Stimulated activated effector memory CD8-positive, alpha-beta T cell treated with anti-CD3 and anti-CD28 coated beads, Interleukin-12 subunit alpha, Interleukin-12 subunit beta, amount 100 ng/mL, for 72 hours (primary cell): ENCODE measurements around the gene RAB1A.

ENCODE experiments used
- ATAC-seq: fragments of 150-1000 bp; cut with Tn5 transposase; 2 replicates; pipeline ENCODE4 v1.10.0; 2021
- DNase-seq, 2 donors: peaks; one replicate each; pipeline ENCODE4 v3.0.0; 2021 to 2022; ENCODE audit warnings: low spot score in 2 of 2
- H3K27ac Mint-ChIP-seq: one replicate; pipeline ENCODE4 v1.8.0; 2022; ENCODE audit warnings: mild to moderate bottlenecking, mixed read lengths
- H3K36me3 Mint-ChIP-seq: one replicate; pipeline ENCODE4 v1.8.0; 2022; ENCODE audit warnings: mild to moderate bottlenecking, mixed read lengths
- H3K4me1 Mint-ChIP-seq: one replicate; pipeline ENCODE4 v1.8.0; 2022; ENCODE audit warnings: mixed read lengths
- H3K4me3 Mint-ChIP-seq: one replicate; pipeline ENCODE4 v1.8.0; 2022; ENCODE audit warnings: mild to moderate bottlenecking, mixed read lengths
- H3K9me3 Mint-ChIP-seq: one replicate; pipeline ENCODE4 v1.8.0; 2022; ENCODE audit warnings: mixed read lengths

RAB1A gene

DNA sequence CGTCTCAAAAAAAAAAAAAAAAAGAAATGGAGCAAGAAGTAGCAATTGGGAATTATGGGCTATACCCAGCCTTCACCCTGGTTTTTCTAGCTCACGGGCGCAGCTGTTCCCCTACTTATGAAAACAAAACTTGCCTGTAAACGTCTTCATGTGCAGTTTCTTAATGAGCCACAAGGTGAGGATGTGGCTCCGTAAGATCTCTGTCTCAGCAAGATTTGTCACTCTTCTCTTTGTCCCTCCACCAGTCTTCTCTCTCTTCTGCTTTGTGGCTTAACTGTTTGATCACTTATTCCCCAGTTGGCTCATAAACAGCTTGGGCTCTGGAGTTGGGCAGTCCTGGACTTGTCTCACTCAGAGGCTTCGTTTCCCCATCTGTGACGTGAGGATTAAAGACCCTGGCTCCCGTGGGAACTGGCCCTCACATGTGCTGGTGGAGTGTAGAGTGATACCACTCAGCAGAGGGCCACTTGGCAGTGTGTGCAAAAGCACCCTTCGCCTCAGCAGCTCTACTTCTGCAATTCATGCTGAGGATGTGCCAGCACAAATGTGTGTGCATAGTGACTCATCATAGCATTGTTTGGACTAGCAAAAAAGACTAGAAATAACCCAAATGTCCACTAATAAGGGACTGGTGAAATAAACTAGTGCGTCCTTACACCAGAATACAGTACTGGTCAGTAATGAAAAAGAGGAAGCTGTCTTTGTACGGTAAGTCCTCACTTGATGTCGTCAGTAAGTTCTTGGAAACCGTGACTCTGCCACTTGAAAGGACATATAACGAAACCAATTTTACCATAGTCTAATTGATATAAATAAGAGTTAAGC is 65.0 kb downstream of the RAB1A start:
- Mint-ChIP-seq H3K4me1 (peaks cover 27% of the 10 kb centered on the region), H3K4me3 (no peak overlapping the region), H3K9me3 (no peaks in the 10 kb centered on the region), H3K36me3 (peaks cover 9% of the 10 kb centered on the region), H3K27ac (peak overlapping the region; percentile 77)
- ATAC-seq (peak; percentile 85), DNase-seq (peak in 1 of 2 donors; percentile 64)

DNA sequence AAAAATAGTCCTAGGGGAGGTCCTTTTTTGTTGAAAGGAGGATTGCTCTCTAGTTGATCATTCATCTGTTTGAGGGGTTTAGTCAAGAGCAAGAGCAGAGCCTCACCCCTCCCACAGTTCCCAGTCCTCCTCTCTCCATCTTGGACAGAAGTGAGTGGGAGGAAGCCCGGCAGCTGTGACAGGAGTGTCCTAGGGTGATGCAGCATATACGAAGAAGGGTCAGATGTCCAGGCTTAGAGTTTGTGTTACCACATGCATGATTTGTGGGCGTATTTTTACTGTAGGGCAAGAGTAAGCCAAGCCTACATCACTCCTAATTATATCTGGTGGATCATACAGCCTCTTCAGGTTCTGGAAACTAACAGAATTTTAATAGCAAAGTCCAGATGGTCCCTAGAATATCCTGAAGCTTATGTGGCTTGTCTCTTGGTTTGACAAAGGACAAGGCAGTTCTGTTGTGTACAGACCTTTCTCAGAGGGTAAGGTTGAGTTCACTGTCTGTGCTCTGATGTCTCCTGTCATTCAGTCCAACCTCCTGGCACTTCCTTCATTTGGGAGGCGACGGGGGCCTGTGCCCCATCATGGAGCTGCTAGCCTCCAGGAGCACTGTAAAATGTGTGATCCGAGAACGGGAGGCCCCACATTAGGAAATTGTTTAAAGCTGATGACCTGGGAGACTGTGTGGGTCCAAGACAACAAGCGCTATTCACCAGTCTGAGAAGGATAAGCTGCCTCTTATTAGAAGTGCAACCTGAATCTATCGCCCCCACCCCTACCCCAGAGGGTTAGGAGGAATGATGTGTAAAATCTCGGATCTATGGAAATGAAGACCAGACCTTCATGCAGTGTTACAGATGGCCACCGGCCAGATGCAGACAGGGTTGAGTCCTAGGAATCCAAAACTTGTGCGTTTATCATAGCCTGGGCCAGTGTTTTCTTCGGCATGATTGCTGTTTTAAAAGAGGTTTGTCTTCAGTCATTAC is 66.8 kb downstream of the RAB1A start:
- ATAC-seq (no peak), DNase-seq (no peak)
- H3K4me3 Mint-ChIP-seq = no peak overlapping the region
- H3K4me1 Mint-ChIP-seq = peaks cover 27% of the 10 kb centered on the region
- no peaks in the 10 kb centered on the region for H3K9me3 Mint-ChIP-seq
- H3K27ac Mint-ChIP-seq = no peak overlapping the region
- H3K36me3 Mint-ChIP-seq = peaks cover 4% of the 10 kb centered on the region

DNA sequence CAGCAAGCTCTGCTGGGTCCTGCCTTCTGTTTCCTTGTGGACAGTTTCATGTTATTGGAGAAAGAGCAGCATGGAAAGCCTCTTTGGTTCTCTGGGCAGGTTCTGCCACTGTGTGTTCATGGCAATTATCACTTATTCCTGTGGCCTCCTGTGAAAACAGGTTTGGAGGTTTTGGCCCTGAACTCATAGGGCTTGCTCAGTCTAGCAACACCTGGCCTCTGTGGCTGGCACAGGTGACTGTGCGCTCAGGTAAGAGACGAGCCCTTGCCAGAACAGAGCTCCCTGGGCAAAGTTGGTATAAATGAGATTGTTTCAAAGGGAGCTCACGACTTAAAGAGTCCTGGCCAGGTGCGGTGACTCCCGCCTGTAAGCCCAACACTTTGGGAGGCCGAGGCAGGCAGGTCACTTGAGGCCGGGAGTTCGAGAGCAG is 68.0 kb downstream of the RAB1A start:
- Mint-ChIP-seq H3K36me3 (peaks cover under 1% of the 10 kb centered on the region), H3K4me1 (peaks cover 30% of the 10 kb centered on the region), H3K4me3 (no peak overlapping the region), H3K27ac (no peak overlapping the region), H3K9me3 (no peaks in the 10 kb centered on the region)
- no peak for DNase-seq
- no peak for ATAC-seq

DNA sequence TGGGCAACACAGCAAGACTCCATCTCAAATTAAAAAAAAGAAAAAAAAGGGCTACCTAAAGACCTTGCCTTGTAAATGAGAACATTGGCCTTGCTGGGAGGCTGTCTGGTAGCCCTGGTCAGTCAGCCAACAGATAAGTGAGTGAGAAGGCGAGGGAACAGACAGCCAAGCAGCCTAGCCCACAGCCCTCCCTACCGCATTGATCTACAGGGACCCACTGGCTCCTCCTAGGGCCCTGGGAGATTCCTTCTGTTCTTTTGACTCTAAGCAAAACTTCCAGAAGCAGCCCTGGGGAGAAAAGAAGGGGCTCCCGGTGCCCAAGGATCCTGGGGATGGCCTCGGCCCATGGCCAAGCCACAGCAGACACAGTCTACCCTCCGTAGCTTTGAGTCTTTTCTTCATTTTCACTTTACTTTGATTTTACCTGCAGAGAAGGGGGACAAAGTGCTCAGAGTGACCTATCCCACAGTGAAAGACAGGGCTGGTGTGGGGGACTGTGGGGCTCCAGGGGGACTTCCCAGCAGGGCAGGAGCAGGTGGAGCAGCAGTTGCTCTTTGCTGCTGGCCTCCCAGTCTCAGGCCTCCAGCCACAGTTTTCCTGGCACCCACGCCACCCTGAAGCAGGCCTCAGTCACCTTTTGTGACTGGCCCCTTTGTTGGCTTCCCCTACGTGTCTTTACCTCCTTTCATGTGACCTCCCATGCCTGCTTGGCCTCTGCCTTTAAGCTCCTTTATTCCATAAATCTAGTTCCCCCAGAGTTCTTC is 68.6 kb downstream of the RAB1A start:
- Mint-ChIP-seq H3K9me3 (no peaks in the 10 kb centered on the region), H3K27ac (no peak overlapping the region), H3K36me3 (no peaks in the 10 kb centered on the region), H3K4me3 (no peak overlapping the region), H3K4me1 (peaks cover 32% of the 10 kb centered on the region)
- DNase-seq (no peak), ATAC-seq (no peak)

DNA sequence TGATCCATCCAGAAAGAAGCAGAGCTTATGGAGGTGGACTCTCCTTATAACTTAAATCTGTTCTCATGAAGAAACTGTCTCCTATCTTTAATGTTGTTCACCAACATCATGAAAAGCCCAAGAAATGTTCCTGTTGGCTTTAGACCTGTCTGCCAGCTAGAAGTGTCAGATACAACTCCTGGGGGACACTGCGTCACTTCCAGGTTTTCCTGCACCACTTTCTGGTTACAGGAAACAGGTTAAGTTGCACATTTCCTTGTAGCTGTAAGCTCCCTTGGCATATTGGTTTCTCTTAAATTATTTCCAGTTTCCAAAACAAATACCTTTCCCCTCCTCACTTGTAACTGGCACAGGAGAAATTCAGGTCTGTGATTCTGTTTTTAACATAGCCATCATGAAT is 70.8 kb downstream of the RAB1A start:
- ATAC-seq (no peak), DNase-seq (no peak)
- Mint-ChIP-seq H3K4me1 (peaks cover 40% of the 10 kb centered on the region), H3K9me3 (no peaks in the 10 kb centered on the region), H3K27ac (no peak overlapping the region), H3K36me3 (peaks cover 5% of the 10 kb centered on the region), H3K4me3 (no peak overlapping the region)

DNA sequence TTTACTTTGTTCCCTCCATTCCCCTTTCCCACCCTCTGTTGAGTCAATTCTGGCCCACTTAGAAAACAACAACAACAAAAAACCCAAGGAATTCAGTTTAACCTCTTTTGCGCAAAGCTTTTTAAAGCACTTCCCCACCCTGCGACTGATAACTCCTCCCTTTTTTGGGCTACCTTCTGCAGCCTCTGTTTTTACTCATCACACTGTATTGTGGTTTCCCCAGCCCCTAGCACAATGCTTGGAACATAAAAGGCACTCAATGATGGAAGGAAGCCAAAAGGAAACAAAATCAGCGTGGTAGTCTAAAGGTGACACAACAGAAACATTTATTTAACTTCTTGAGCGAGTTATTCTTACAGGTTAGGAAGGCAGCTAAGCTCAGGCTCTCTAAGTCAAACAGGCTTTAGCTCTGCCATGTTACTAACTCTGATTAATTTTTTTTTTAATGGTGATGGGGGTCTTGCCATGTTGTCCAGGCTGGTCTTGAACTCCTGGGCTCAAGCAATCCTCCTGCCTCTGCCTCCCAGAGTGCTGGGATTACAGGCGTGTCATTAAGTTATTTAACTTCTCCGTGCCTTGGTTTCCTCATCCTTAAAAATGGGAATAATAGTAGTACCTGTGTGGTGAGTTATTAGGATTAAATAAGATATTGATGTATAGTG is 72.4 kb downstream of the RAB1A start:
- peaks cover 5% of the 10 kb centered on the region for H3K36me3 Mint-ChIP-seq
- H3K4me1 Mint-ChIP-seq = peaks cover 51% of the 10 kb centered on the region
- peak overlapping the region; percentile 10 for H3K27ac Mint-ChIP-seq
- ATAC-seq = peak; percentile 70
- H3K4me3 Mint-ChIP-seq = peak overlapping the region; percentile 92
- peak in 1 of 2 donors; percentile 72 for DNase-seq
- H3K9me3 Mint-ChIP-seq = no peaks in the 10 kb centered on the region

DNA sequence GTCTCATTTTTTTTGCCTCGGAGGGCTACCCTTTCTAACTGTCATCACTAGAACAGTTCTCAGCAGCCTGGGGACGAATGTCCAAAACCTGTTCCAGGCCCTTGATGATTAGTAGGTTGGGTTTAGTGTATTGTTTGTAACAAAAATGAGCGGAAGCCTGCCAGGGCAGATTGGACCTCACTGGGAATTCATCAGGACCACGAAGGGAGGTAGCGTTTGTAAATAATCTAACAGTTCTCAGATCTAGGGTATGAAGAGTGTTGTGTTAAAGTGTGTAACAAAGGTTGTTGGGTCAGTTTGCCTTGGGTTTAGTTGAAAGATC is 72.9 kb downstream of the RAB1A start:
- no peaks in the 10 kb centered on the region for H3K9me3 Mint-ChIP-seq
- H3K4me1 Mint-ChIP-seq = peaks cover 51% of the 10 kb centered on the region
- H3K36me3 Mint-ChIP-seq = peaks cover 5% of the 10 kb centered on the region
- ATAC-seq (no peak), DNase-seq (no peak)
- H3K27ac Mint-ChIP-seq = peak overlapping the region; percentile 10
- H3K4me3 Mint-ChIP-seq = peak overlapping the region; percentile 92

DNA sequence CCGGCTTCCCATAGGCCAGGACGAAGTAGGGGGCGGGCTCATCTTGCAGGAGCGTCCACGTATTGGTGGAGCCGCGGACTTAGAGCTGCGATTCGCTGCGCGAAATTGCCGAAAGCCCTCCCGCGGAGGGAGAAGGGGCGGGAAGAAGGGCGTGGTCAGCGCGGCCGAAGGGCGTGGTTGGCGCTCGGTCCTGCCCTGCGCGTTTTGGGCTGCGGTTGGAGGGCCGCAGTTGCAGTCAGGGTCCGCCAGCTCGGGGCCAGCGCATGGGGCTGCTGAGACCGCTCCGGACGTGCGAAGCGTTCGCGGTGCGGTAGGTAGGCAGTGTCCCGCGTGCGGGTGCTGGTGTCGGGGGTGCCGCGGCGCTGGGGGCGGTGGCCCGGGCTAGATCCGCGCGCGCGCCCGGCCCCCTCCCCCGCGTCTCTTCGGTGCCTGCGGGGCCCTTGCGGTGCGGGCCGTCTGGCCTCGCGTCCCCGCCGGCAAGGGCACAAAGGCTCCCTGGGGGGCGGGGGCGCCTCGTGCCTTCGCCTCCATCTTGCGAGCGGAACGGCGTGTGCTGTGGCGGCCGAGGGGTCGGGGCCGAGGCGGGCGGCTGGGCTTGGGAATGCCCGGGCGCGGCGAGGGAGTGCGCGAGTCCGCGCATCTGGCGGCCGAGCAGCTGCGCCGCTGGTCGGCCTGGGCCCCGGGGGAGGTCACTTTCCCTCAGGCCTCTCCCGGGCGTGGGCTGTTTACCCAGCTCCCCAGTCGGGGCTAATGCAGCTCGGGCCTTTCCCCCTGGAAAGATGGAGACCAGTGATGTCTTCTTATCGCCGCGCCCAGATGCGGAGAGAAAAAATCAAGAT is 73.5 kb downstream of the RAB1A start, which contains the start of gene CEP68:
CEP68 (plus strand) TSS at position 202 of the 839 bp plus-strand sequence. CDS start 13,029 bp downstream, outside the sequence.
- Mint-ChIP-seq H3K27ac (peak within 1 kb of the TSS; percentile 64), H3K4me1 (peaks cover 48% of the 10 kb centered on the region), H3K9me3 (no peaks in the 10 kb centered on the region), H3K4me3 (peak within 1 kb of the TSS; percentile 92), H3K36me3 (peaks cover 5% of the 10 kb centered on the region)
- DNase-seq = peak; percentile 93 to 97
- ATAC-seq = peak; percentile 95

DNA sequence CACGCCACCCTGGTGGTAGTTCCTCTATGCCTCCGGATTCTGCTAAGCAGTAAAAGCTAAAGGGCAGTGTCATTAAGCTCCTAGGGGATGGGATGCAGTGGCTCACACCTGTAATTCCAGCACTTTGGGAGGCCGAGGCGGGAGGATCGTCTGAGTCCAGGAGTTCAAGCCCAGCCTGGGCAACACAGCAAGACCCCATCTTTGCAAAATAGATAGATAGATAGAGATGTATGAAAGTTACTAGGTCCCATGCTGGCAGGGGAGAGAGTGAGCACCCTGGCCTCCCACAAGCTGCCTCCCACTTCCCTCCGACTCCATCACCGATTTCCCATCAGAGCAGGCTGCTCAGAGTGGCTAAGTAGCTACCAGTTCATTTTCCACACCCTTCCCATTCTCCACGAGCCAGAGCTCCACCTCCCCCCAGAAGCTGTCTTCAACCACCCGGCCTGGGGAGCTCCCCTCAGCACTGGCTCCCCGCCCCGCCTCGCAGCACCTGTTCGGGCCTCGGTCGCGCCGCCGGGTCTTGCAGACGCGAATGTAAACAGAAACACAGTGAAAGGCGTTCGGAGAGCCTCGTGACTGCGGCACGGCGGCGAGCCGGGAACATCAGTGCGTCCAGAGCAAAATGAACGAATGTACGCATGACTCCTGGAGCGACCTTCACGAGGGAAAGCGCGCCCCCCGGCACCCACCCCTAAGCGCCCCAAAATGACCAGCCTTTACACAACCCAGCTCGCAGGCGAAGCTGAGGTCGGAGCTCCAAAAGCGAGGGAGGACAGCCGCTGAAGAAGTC is 74.3 kb downstream of the RAB1A start:
- H3K27ac Mint-ChIP-seq = peak overlapping the region; percentile 64
- H3K9me3 Mint-ChIP-seq = no peaks in the 10 kb centered on the region
- peaks cover 5% of the 10 kb centered on the region for H3K36me3 Mint-ChIP-seq
- no peak for DNase-seq
- H3K4me1 Mint-ChIP-seq = peaks cover 46% of the 10 kb centered on the region
- ATAC-seq = peak; percentile 46
- H3K4me3 Mint-ChIP-seq = peak overlapping the region; percentile 92

DNA sequence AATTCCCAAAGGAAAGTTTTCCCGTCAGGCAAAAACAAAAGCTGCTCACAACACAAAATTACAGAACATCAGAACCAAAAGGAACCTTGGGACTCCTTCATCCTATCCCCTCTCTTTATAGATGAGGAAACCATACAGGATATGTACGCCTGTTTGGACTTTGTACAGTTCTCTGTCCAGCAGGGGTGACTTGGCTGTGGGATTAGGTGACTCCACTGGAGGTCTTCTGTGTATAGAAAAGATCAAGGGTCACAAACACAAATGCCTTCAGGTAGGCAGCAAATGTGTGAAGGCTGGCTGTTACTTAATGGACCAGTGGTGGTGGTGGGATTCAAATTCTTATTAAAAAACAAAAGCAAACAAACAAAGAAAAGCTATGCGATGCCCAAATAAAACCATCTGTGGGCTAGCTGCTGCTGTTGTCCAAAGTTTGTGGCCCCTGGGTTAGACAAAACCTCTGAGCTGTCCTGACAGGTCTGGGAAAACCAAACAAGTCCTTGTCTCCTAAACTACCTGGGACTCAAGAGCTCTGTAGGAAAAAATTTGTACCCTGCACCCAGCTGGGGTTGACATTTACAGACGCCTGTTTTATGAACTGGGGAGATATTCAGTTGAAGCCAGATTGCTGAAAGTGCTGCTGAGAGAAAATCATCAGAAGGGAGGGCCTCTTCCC is 75.0 kb downstream of the RAB1A start:
- H3K9me3 Mint-ChIP-seq = no peaks in the 10 kb centered on the region
- H3K27ac Mint-ChIP-seq = peak overlapping the region; percentile 64
- peak overlapping the region; percentile 92 for H3K4me3 Mint-ChIP-seq
- peaks cover 46% of the 10 kb centered on the region for H3K4me1 Mint-ChIP-seq
- peaks cover 5% of the 10 kb centered on the region for H3K36me3 Mint-ChIP-seq
- no peak for DNase-seq
- ATAC-seq = no peak

DNA sequence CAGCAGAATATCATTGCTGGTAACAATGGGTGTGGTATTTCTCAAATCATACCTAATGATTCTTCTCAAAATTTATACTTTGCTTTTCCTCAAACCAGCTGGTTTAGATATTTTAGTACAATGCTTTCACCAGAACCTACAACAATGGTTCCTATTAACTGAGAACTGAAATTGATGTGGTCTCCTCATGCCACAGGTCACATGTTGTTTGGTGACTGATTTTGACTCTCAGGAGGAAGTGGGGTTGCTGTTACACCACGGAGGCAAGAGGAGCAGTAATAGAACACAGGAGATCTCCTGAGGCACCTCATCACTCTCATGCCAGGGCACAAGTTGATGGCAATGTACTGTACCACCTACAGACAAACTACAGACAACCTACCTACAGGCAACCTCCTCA is 76.7 kb downstream of the RAB1A start:
- no peak for DNase-seq
- peaks cover 41% of the 10 kb centered on the region for H3K4me1 Mint-ChIP-seq
- peak overlapping the region; percentile 32 for H3K27ac Mint-ChIP-seq
- H3K4me3 Mint-ChIP-seq = peak overlapping the region; percentile 16
- H3K9me3 Mint-ChIP-seq = peaks cover 4% of the 10 kb centered on the region
- peaks cover 5% of the 10 kb centered on the region for H3K36me3 Mint-ChIP-seq
- ATAC-seq = peak; percentile 53

DNA sequence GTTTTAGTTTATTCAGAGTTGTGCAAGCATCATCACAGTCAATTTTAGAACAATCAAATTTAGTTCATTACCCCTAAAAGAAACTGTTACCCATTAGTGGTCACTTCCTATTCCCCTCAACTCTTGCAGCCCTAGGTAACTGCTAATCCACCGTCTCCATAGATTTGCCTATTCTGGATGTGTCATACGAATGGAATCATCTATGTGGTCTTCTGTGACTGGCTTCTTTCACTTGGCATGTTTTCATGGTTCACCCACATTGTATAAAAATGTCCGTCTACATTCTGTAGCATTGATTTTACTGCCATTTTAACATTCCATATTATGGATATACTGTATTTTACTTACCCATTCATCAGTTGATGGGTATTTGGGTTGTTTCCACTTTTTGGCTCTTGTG is 79.0 kb downstream of the RAB1A start:
- DNase-seq = no peak
- Mint-ChIP-seq H3K4me3 (no peak overlapping the region), H3K27ac (no peak overlapping the region), H3K9me3 (peaks cover 4% of the 10 kb centered on the region), H3K36me3 (peaks cover 4% of the 10 kb centered on the region), H3K4me1 (peaks cover 25% of the 10 kb centered on the region)
- no peak for ATAC-seq
